Esophagus (tissue), 2 donors: ENCODE results near the gene SCAPER. TPM values are rescaled to one million over a fixed set of nuclear protein-coding genes. Genes with fewer than 3 reads are reported as not detected.
"Not testable (repeated sequence)": the region's sequence is repeated elsewhere in the genome, so short reads cannot be mapped to it uniquely, and the experiment has no call there.

Experiments
- H3K27ac ChIP-seq, 2 donors: one replicate each; pipeline ENCODE4 v1.5.1; 2013; ENCODE audit warnings: low read depth in 2 of 2, mild to moderate bottlenecking in 2 of 2, inconsistent platforms in 1 of 2, low read length in 1 of 2, moderate library complexity in 1 of 2
- H3K27me3 ChIP-seq, 2 donors: one replicate each; pipeline ENCODE4 v1.6.1; 2013; ENCODE audit warnings: low read length in 2 of 2, control low read depth in 1 of 2, mild to moderate bottlenecking in 1 of 2; ENCODE audit not compliant: insufficient read depth in 2 of 2, control insufficient read depth in 1 of 2
- H3K36me3 ChIP-seq, 2 donors: one replicate each; pipeline ENCODE4 v1.6.1; 2013; ENCODE audit warnings: low read length in 1 of 2; ENCODE audit not compliant: control insufficient read depth in 2 of 2, insufficient read depth in 2 of 2
- H3K4me1 ChIP-seq, 2 donors: one replicate each; pipeline ENCODE4 v1.6.1; 2013; ENCODE audit warnings: low read length in 1 of 2; ENCODE audit not compliant: control insufficient read depth in 2 of 2, insufficient read depth in 2 of 2
- H3K4me3 ChIP-seq, 2 donors: one replicate each; pipeline ENCODE4 v1.5.1; 2013; ENCODE audit warnings: low read length in 2 of 2, mild to moderate bottlenecking in 2 of 2, low read depth in 1 of 2, moderate library complexity in 1 of 2
- H3K9me3 ChIP-seq, 2 donors: one replicate each; pipeline ENCODE4 v1.6.1; 2013; ENCODE audit warnings: mild to moderate bottlenecking in 2 of 2, low read depth in 1 of 2, low read length in 1 of 2, moderate library complexity in 1 of 2; ENCODE audit not compliant: control insufficient read depth in 2 of 2, insufficient read depth in 1 of 2
- whole genome bisulfite sequencing, 2 donors: extraction: QIAGEN DNeasy Blood & Tissue Kit; methylation state at CpG; one replicate each; pipeline ENCODE4 v1.1.7; 2013; 5-methylcytosine and 5-hydroxymethylcytosine counted together
- polyA plus RNA-seq, 2 donors: library from polyadenylated mRNA; stranded (reverse); fragments of 200-250 nt; gene quantifications; one replicate each; pipeline ENCODE4 v1.2.3, GENCODE V29; 2013
- donor health status: healthy with polysubstance abuse.
- donor health status: Bipolar disorder and iron deficiency.

Gene SCAPER
- polyA plus RNA-seq, 2 donors: 4.3 to 6.1 TPM

DNA sequence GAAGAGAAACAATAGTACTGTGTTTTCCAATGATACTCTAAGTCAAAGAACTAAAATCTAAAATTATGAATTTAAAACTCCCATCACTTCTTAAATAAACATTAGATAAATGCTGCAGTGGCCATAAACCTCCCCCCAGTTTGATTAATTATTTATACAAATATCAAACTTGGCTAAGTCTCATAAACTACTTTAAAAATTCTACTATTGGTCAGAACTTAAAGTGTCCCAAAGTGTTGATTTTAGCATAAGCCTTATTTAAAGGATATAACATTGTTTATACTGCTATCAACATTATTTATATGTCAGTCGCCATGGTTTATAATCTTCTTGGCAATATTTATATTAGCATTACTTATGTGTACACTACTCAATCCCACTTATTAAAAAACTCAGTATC is 132.4 kb downstream of the SCAPER start:
- Histone ChIP-seq H3K27ac (no peak overlapping the region), H3K4me1 (no peaks in the 10 kb centered on the region)
- WGBS, 2 donors: 59 to 61% methylated on average over 1 of the region's 1 CpG

DNA sequence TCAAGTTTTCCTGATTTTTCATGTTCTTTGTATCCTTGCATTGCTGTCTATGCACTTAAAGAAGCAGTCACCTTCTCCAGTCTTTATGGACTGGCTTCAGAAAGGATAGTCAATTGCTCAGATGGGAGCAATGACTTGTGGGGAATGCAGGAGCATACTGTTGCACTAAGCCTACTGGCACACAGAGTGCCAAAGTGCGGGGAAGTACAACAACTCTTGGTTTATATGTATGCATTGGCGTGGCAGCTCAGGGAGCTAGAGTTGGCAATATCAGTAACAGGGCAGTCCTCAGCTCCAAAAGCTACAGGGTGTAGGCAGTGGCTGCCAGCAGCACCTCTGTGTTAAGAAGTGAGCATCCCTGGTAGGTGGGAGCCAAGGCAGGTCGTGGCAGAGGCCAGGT is 141.1 kb downstream of the SCAPER start:
- H3K4me1 ChIP-seq: peaks cover 0 to 2% of the 10 kb centered on the region in 2 donors
- peaks cover 6 to 8% of the 10 kb centered on the region in 2 donors for H3K36me3 ChIP-seq
- H3K4me3 ChIP-seq: no peak overlapping the region
- H3K27ac ChIP-seq: no peak overlapping the region
- WGBS, 2 donors: 93 to 97% methylated on average over 3 of the region's 3 CpGs
- H3K9me3 ChIP-seq: peaks cover 0 to 5% of the 10 kb centered on the region in 2 donors
- H3K27me3 ChIP-seq: no peaks in the 10 kb centered on the region

More for the DNA sequence above, 132.4 kb downstream of the SCAPER start:
- H3K36me3 ChIP-seq: no peaks in the 10 kb centered on the region
- H3K27me3 ChIP-seq: no peaks in the 10 kb centered on the region
- H3K4me3 ChIP-seq: no peak overlapping the region
- no peaks in the 10 kb centered on the region for H3K9me3 ChIP-seq

DNA sequence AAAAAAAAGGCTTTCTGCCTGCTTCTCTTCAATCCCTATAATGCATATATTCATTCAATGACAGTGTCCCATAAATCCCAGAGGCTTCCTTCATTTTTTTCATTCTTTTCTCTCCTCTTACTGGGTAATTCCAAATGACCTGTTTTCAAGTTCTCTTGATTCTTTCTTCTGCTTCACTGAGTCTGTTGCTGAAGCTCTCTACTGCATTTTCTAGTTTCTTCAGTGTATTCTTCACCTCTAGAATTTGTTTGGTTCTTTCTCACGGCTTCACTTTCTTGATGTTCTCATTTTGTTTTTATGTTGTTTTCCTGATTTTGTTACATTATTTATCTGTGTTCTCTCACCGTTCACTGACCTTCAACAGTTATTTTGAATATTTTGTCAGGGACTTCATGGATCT is 141.6 kb downstream of the SCAPER start:
- H3K4me3 ChIP-seq: no peak overlapping the region
- no peaks in the 10 kb centered on the region for H3K27me3 ChIP-seq
- H3K27ac ChIP-seq: no peak overlapping the region
- peaks cover 0 to 2% of the 10 kb centered on the region in 2 donors for H3K4me1 ChIP-seq
- WGBS, 2 donors: 99% methylated on average over 2 of the region's 2 CpGs
- peaks cover 6 to 8% of the 10 kb centered on the region in 2 donors for H3K36me3 ChIP-seq
- peaks cover 0 to 5% of the 10 kb centered on the region in 2 donors for H3K9me3 ChIP-seq

DNA sequence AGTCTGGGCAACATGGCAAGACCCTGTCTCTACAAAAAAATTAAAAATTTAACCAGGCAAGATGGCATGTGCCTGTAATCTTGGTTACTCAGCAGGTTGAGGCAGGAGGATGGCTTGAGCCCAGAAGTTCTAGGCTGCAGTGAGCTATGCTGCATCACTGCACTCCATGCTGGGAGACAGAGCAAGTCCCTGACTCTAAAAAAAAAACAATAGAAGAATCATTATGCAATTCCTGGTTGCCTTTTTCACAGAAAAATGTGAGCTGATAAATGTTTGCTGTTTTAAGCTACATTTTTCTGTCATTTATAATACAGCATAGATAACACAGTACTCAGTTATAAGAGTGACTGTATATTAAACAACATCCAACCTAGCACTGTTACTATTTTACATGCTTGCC is 148.8 kb downstream of the SCAPER start:
- no peaks in the 10 kb centered on the region for H3K36me3 ChIP-seq
- H3K27me3 ChIP-seq: no peaks in the 10 kb centered on the region
- no peaks in the 10 kb centered on the region for H3K4me1 ChIP-seq
- no peaks in the 10 kb centered on the region for H3K9me3 ChIP-seq
- no peak overlapping the region for H3K4me3 ChIP-seq
- no peak overlapping the region for H3K27ac ChIP-seq

DNA sequence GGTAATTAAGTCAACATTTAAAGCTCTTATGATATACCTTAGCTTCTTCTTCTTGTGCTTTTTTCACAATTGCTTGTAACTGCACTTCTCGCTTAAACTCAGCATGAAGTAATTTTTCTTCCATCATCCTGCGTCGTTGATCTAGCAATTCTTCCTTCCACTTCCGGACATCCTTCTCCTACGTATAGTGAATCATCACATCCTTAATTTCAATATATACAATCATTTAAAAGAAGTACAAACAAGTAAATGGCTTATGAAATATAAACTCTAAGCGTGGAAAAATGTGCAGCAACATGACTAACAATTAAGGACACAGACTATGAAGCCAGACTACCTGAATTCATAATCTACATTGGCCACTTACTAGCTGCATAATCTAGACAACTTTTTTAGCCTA is 151.4 kb downstream of the SCAPER start:
- WGBS, 2 donors: 91 to 92% methylated on average over 6 of the region's 6 CpGs
- no peak overlapping the region for H3K4me3 ChIP-seq
- H3K27me3 ChIP-seq: no peaks in the 10 kb centered on the region
- H3K36me3 ChIP-seq: no peaks in the 10 kb centered on the region
- H3K27ac ChIP-seq: no peak overlapping the region
- no peaks in the 10 kb centered on the region for H3K4me1 ChIP-seq
- H3K9me3 ChIP-seq: no peaks in the 10 kb centered on the region

DNA sequence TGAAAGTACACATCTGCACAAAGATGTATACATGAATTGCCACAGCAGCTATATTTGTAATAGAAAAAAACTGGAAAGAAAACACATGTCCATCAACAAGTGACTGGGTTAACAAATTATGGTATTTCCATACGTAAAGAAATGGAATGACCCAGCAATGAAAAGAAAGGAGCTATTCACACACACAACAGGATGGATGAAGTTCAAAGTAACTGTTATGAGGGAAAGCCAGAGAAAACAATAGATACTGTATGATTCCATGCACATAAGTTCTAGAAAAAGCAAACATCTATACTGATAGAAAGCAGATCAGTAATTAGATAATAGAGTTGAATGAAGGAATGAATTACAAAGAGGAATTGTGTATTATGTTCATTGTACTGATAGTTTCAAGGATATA is 152.0 kb downstream of the SCAPER start:
- H3K9me3 ChIP-seq: no peaks in the 10 kb centered on the region
- H3K4me1 ChIP-seq: no peaks in the 10 kb centered on the region
- H3K4me3 ChIP-seq: no peak overlapping the region
- WGBS, 2 donors: 92 to 97% methylated on average over 1 of the region's 1 CpG
- H3K36me3 ChIP-seq: no peaks in the 10 kb centered on the region
- H3K27me3 ChIP-seq: no peaks in the 10 kb centered on the region
- no peak overlapping the region for H3K27ac ChIP-seq

DNA sequence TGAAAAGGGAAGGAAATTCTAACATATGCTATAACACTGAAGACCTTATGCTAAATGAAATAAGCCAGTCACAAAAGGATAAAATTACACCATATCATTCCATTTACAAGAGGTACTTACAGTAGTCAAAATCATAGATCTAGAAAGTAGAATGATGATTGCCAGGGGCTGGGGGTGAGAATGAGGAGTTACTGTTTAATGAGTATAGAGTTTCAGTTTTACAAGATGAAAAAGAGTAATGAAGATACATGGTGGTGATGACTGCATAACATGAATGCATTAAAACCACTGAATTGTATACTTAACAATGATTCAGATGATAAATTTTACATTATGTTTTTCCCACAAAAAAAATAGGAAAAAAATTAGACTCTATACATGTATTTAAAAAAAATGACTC is 152.6 kb downstream of the SCAPER start:
- H3K27ac ChIP-seq: no peak overlapping the region
- no peak overlapping the region for H3K4me3 ChIP-seq
- H3K27me3 ChIP-seq: no peaks in the 10 kb centered on the region
- peaks cover 0 to under 1% of the 10 kb centered on the region in 2 donors for H3K36me3 ChIP-seq
- H3K9me3 ChIP-seq: no peaks in the 10 kb centered on the region
- H3K4me1 ChIP-seq: no peaks in the 10 kb centered on the region

DNA sequence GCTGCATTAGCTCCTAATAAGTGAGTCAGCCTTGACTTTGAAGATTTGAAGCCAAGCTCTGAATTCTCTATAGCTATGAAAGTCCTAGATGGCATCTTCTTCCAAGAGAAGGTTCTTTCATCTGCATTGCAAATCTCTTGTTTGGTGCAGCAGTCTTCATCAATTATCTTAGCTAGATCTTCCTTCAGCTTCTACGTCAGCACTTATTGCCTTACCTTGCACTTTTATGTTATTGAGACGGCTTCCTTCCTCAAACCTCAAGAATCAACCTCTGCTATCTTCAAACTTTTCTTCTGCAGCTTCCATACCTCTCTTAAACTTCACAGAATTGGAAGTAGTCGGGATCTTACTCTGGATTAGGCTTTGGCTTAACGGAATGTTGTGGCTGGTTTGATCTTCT is 167.6 kb downstream of the SCAPER start:
- no peaks in the 10 kb centered on the region for H3K9me3 ChIP-seq
- peaks cover 0 to 5% of the 10 kb centered on the region in 2 donors for H3K36me3 ChIP-seq
- 95 to 96% methylated on average over 4 of the region's 4 CpGs for WGBS, 2 donors
- no peaks in the 10 kb centered on the region for H3K4me1 ChIP-seq
- H3K27ac ChIP-seq: no peak overlapping the region
- no peak overlapping the region for H3K4me3 ChIP-seq
- H3K27me3 ChIP-seq: no peaks in the 10 kb centered on the region

DNA sequence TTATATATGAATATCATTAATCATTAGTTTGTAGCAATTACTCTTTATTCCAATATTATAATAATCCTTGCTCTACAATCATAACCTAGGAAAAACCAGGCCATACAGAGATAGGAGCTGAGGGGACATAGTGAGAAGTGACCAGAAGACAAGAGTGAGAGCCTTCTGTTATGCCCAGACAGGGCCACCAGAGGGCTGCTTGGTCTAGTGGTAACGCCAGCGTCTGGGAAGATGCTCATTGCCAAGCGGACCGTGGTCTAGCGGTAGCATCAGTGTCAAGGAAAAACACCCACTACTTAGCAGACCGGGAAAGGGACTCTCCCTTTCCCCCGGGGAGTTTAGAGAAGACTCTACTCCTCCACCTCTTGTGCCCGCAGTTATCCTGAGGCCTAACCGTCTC is 172.8 kb downstream of the SCAPER start:
- WGBS, 2 donors: 93 to 94% methylated on average over 9 of the region's 9 CpGs
- H3K27ac ChIP-seq, H3K4me1 ChIP-seq, H3K27me3 ChIP-seq, H3K9me3 ChIP-seq, H3K36me3 ChIP-seq, H3K4me3 ChIP-seq: not testable (repeated sequence)

DNA sequence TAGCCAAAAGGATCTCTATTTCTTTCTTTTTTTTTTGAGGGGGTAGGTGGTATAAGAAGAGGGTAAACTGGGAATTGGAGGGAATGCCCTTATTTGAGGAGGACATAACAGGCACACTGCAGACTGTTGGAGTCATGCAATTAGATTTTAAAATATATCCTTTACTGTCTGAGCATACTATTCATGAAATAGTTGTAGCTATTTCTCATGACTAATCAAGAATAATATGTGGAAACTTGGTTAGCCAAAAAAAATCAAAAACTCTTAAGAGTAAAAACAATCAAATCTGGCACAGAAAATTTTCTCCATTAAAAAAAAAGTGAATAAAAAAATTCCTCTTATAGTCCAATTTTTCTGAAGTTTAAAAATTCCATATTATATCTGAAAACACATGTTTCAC is 174.9 kb downstream of the SCAPER start:
- Histone ChIP-seq H3K36me3 (no peaks in the 10 kb centered on the region), H3K27ac (no peak overlapping the region), H3K4me3 (no peak overlapping the region), H3K27me3 (no peaks in the 10 kb centered on the region), H3K4me1 (no peaks in the 10 kb centered on the region), H3K9me3 (no peaks in the 10 kb centered on the region)
